ENCODE results near the gene ZNF557. TPM values are rescaled to one million over a fixed set of nuclear protein-coding genes. Genes with fewer than 3 reads are reported as not detected.

Gene ZNF557
- total and polyA plus RNA-seq, 2 of the 8 experiments (the other 6 are each of a cell fraction or from before 2014, with no cell fraction given): 1.4 to 7.4 TPM

- TF ChIP-seq CTCF (IDR thresholded peaks at IDR 0.05; ENCODE audit: control extremely low read depth in 1 of 3, insufficient read depth in 1 of 3, low read depth in 1 of 3, low read length in 3 of 3) (no peak), RAD21 (IDR thresholded peaks at IDR 0.05 in 1 of 2, conservative IDR thresholded peaks at IDR 0.05 in 1 of 2; ENCODE audit: low read depth in 2 of 2, low read length in 2 of 2) (no peak), POLR2A (IDR thresholded peaks at IDR 0.05; ENCODE audit: control extremely low read depth in 1 of 2, low read depth in 2 of 2, low read length in 2 of 2) (no peak), TEAD4 (IDR thresholded peaks at IDR 0.05; ENCODE audit: low read depth, low read length) (no peak), MAX (IDR thresholded peaks at IDR 0.05) (no peak), YY1 (IDR thresholded peaks at IDR 0.05; ENCODE audit: low read depth, low read length) (no peak)
These were observed 904 bp upstream of the ZNF557 start (continued) for GRCh38 chr19:7068599-7068998.

All from H1 (cell line).